MG63 (cell line): ENCODE data around the gene NPAS1. TPM values are rescaled to one million over a fixed set of nuclear protein-coding genes. Genes with fewer than 3 reads are reported as not detected.
"Not testable (repeated sequence)": the region's sequence is repeated elsewhere in the genome, so short reads cannot be mapped to it uniquely, and the experiment has no call there.

Source experiments
- DNase-seq: peaks from one replicate; pipeline ENCODE4 v3.0.0-alpha.2; 2020
- H3K27me3 ChIP-seq: fragments of 250-450 bp; sonication (Bioruptor Pico); 2 replicates; pipeline ENCODE4 v1.5.1; 2020; ENCODE audit warnings: mild to moderate bottlenecking, moderate library complexity
- H3K36me3 ChIP-seq: fragments of 250-450 bp; sonication (Bioruptor Pico); 2 replicates; pipeline ENCODE4 v1.5.1; 2020; ENCODE audit warnings: mild to moderate bottlenecking, moderate library complexity
- H3K4me3 ChIP-seq: fragments of 250-450 bp; sonication (Bioruptor Pico); 2 replicates; pipeline ENCODE4 v1.5.1; 2020; ENCODE audit warnings: mild to moderate bottlenecking, moderate library complexity
- H3K9me3 ChIP-seq: fragments of 250-450 bp; sonication (Bioruptor Pico); 2 replicates; pipeline ENCODE4 v1.5.1; 2020; ENCODE audit warnings: mild to moderate bottlenecking, moderate library complexity
- total RNA-seq: library from RNA; depleted of rRNA; stranded (reverse); fragments of >200 nt; shearing (Covaris generic); gene quantifications from 2 replicates; pipeline ENCODE4 v1.2.3, GENCODE V29; 2014; ENCODE audit warnings: low replicate concordance

Gene NPAS1
- total RNA-seq, 1 experiment from 2014 or later = 0.33 TPM

DNA sequence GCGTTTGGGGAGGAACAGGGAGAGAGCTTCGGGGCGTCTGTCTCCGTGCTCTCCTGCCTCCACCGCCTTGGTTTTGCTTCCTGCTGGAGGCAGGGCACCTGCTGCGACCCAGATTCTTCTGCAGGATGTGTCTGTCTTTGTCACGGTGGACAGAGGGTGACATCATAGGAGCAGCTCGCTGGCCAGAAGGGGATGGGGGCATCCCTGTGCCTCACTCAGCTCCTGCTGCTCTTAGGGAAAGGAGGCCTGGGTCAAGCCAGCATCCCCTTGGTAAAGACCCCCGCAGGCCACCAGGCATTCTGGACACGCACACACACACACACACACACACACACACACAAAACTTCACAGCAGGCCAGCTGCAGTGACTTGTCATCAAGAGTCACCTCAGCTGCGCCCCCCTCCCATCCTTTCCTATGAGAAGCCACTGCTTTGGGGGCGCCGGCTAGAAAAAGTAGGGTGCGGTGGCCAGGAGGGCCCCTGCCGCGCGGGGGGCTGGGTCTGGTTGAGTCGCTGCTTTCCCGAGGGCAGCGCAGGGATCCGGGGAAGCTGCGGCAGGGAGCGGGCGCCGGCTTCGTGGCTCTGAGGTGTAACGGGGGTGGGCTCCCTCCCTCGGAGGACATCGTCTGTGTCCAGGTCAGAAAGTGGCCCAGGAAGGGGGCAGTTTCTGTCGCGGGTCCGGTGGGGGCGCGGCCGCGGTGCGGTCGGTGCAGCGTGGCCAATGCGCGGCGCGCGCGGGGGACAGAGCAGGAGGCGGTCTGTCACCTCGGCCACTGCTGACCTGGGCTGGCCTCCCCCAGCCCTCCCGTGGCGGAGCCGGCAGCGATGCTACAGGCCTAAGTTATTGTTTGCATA, 15.8 kb upstream of the NPAS1 start:
- Histone ChIP-seq H3K9me3 (no peaks in the 10 kb centered on the region), H3K4me3 (no peak overlapping the region), H3K36me3 (peaks cover 41% of the 10 kb centered on the region), H3K27me3 (no peaks in the 10 kb centered on the region)
- no peak for DNase-seq

GRCh38 chr19:47005164-47005641, 14.4 kb upstream of the NPAS1 start:
- Histone ChIP-seq H3K27me3 (no peaks in the 10 kb centered on the region), H3K36me3 (peaks cover 27% of the 10 kb centered on the region), H3K9me3 (no peaks in the 10 kb centered on the region), H3K4me3 (no peak overlapping the region)
- DNase-seq = no peak

DNA sequence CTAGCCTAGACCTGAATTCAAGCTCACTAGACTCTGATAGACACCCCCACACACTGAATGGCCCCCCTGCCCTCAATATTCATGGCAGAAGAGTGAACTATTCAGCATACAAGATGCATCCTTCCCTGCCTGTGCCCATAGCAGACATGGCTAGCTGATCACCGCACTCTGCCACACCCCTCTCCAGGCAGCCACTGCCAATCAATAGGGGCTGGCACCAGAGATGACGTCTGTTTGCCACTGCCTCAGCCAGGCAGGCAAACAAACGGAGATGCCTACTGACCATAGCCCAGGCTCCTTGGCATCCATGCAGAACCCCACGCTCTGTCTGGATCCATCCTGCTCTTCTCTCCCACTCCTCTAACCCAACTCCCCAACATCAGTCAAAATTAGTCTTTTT, 13.8 kb upstream of the NPAS1 start:
- H3K4me3 ChIP-seq = no peak overlapping the region
- peak; percentile 37 for DNase-seq
- no peaks in the 10 kb centered on the region for H3K27me3 ChIP-seq
- no peaks in the 10 kb centered on the region for H3K9me3 ChIP-seq
- peaks cover 21% of the 10 kb centered on the region for H3K36me3 ChIP-seq

GRCh38 chr19:47006496-47006895, 13.1 kb upstream of the NPAS1 start:
- Histone ChIP-seq H3K4me3 (no peak overlapping the region), H3K27me3 (no peaks in the 10 kb centered on the region), H3K9me3 (no peaks in the 10 kb centered on the region), H3K36me3 (peaks cover 14% of the 10 kb centered on the region)
- DNase-seq = no peak

DNA sequence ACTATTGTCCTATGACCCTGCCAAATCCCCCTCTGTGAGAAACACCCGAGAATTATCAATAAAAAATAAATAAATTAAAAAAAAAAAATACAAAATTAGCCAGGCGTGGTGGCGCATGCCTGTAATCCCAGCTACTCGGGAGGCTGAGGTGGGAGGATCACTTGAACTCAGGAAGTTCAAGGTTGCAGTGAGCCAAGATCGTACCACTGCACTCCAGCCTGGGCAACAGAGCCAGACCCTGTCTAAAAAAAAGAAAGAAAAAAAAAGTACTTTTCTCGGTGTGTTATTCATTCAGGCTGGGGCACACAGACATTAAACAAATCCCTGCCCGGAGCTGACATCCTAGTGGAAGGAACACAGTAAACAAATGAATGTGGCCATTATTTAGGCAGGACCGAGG, 9.1 kb upstream of the NPAS1 start:
- not testable (repeated sequence) for DNase-seq

DNA sequence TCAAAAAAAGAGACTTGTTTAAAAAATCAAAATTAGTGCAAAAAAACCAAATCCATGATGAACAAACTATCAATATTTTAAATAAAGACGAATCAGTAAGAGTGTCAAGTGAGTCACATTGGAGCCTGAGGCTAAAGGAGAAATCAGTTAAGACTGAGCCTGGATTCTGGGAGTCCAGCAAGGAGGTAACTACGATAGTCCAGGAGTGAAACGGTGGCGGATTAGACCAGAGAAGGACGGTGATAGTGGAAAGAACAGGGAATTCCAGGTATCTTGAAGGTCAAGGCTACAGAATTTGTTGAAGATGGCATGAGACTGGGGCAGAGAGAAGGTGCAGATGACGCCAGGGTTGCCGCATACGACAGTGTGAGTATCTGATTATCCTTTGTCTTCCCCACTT, 7.0 kb upstream of the NPAS1 start:
- DNase-seq = no peak
- no peaks in the 10 kb centered on the region for H3K27me3 ChIP-seq

More for the DNA sequence above, 9.1 kb upstream of the NPAS1 start:
- not testable (repeated sequence) for H3K27me3 ChIP-seq, H3K36me3 ChIP-seq, H3K9me3 ChIP-seq, H3K4me3 ChIP-seq

GRCh38 chr19:47013041-47013517, 6.6 kb upstream of the NPAS1 start:
- DNase-seq = peak; percentile 81
- Histone ChIP-seq H3K36me3 (no peaks in the 10 kb centered on the region), H3K27me3 (no peaks in the 10 kb centered on the region), H3K4me3 (no peak overlapping the region), H3K9me3 (no peaks in the 10 kb centered on the region)

More for the DNA sequence above, 7.0 kb upstream of the NPAS1 start:
- Histone ChIP-seq H3K4me3 (0 out of 2 replicates have a peak overlapping the region, but pooled peaks have one; percentile 2), H3K9me3 (no peaks in the 10 kb centered on the region), H3K36me3 (no peaks in the 10 kb centered on the region)

- Histone ChIP-seq H3K9me3 (no peaks in the 10 kb centered on the region), H3K36me3 (no peaks in the 10 kb centered on the region), H3K4me3 (no peak overlapping the region), H3K27me3 (peaks cover 43% of the 10 kb centered on the region)
- DNase-seq = no peak
Measured at GRCh38 chr19:47018923-47019322, 714 bp upstream of the NPAS1 start.

- H3K4me3 ChIP-seq = peak overlapping the region; percentile 22
- peak; percentile 31 for DNase-seq
- peaks cover 51% of the 10 kb centered on the region for H3K27me3 ChIP-seq
- H3K9me3 ChIP-seq = no peaks in the 10 kb centered on the region
- no peaks in the 10 kb centered on the region for H3K36me3 ChIP-seq
Measured at GRCh38 chr19:47020132-47020805, 632 bp downstream of the NPAS1 start.

DNA sequence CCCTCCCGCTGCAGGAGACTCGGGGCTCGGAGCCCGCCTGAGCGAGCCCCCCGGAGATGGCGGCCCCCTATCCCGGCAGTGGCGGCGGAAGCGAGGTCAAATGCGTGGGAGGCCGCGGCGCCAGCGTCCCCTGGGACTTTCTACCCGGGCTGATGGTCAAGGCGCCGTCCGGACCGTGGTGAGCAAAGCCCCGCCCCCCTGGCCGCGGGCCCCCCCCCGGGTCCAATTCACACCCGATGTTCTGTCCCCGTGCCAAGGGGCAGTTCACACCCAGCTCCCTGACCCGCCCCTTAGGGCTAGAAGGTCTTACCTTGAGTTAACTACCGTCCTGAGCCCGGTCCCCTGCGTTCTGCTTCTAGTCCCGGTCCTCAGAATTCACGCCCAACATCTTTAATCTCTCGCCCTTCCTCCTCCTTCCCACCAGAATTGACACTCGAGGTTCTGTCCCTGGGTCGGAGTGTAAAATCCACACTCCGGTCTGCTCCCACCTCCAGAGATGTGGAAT, 1.4 kb downstream of the NPAS1 start:
- Histone ChIP-seq H3K27me3 (peaks cover 54% of the 10 kb centered on the region), H3K9me3 (no peaks in the 10 kb centered on the region), H3K36me3 (no peaks in the 10 kb centered on the region), H3K4me3 (peak overlapping the region; percentile 33)
- DNase-seq = peak; percentile 29

DNA sequence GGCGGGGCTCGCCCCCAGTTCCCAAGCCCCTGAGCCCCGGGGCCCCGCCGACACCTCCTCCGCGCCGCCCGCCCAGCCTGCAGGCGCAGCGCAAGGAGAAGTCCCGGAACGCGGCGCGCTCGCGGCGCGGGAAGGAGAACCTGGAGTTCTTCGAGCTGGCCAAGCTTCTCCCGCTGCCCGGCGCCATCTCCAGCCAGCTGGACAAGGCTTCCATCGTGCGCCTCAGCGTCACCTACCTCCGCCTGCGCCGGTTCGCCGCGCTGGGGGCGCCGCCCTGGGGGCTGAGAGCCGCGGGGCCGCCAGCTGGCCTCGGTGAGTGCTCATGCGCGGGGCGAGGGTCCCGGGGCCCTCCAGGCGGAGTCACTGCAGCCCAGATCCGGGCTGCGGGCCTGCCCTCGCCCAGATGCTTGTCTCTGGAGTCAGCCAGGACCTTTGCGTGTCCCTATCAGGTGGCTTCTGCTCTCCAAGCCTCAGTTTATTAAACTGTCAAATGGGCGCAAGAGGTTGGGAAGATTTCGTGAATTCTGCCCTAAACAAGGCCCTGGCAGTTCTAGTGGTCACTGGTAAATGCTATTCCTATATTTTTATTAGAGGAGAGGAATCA, 2.0 kb downstream of the NPAS1 start:
- peak; percentile 41 for DNase-seq
- H3K27me3 ChIP-seq = peaks cover 54% of the 10 kb centered on the region
- no peaks in the 10 kb centered on the region for H3K9me3 ChIP-seq
- H3K36me3 ChIP-seq = no peaks in the 10 kb centered on the region
- peak overlapping the region; percentile 33; the same call in 1 of the 2 replicates for H3K4me3 ChIP-seq

DNA sequence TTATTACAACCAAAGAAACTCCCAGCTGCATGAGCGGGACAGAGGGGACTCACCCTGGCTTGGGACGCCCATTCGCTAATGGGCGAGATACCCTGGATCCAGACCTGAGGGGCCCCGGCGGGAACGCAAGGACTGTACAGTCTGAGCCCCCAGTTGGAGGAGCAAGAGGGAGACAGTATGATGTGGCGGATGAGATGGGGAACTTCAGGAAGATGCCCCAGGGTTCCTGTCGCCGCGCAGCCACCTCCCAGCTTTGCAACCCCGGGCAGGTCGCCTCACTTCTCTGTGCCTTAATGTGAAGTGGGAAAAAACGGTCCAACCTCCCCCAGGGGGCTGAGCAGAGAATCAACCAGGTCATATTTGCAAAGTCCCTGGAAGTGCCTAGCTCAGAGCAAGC, 2.5 kb downstream of the NPAS1 start:
- Histone ChIP-seq H3K36me3 (no peaks in the 10 kb centered on the region), H3K4me3 (no peak overlapping the region), H3K9me3 (no peaks in the 10 kb centered on the region), H3K27me3 (peaks cover 54% of the 10 kb centered on the region)
- no peak for DNase-seq

GRCh38 chr19:47022541-47023447, 3.2 kb downstream of the NPAS1 start:
- H3K4me3 ChIP-seq = no peak overlapping the region
- H3K9me3 ChIP-seq = no peaks in the 10 kb centered on the region
- DNase-seq = no peak

GRCh38 chr19:47023448-47023794, 3.8 kb downstream of the NPAS1 start:
- Histone ChIP-seq H3K4me3 (no peak overlapping the region), H3K36me3 (no peaks in the 10 kb centered on the region), H3K9me3 (no peaks in the 10 kb centered on the region), H3K27me3 (peaks cover 55% of the 10 kb centered on the region)
- DNase-seq = no peak

More at GRCh38 chr19:47022541-47023447, 3.2 kb downstream of the NPAS1 start:
- Histone ChIP-seq H3K36me3 (no peaks in the 10 kb centered on the region), H3K27me3 (peaks cover 54% of the 10 kb centered on the region)

DNA sequence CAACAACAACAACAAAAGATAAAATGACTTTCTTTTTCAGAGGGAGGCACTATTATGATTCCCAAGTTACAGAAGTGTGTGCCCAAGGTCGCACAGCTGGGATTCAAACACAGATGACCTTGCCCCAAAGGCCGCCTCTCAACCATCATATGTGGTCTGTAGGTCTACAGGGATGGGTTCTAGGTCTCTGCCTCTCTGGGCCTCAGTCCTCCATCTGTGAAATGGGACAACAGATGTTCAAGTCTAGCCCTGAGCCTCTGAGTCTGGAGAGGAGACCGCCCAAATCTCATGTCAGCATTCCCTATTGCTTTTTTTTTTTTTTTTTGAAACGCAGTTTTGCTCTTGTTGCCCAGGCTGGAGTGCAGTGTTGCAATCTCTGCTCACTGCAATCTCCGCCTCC, 4.9 kb downstream of the NPAS1 start:
- Histone ChIP-seq H3K9me3 (no peaks in the 10 kb centered on the region), H3K27me3 (peaks cover 53% of the 10 kb centered on the region), H3K4me3 (no peak overlapping the region), H3K36me3 (no peaks in the 10 kb centered on the region)
- no peak for DNase-seq

- Histone ChIP-seq H3K4me3 (no peak overlapping the region), H3K36me3 (no peaks in the 10 kb centered on the region), H3K9me3 (no peaks in the 10 kb centered on the region), H3K27me3 (peaks cover 46% of the 10 kb centered on the region)
- DNase-seq = no peak
Measured at GRCh38 chr19:47026156-47026555, 6.5 kb downstream of the NPAS1 start.
